ENCODE data around the gene CCER1. TPM values are rescaled to one million over a fixed set of nuclear protein-coding genes. Genes with fewer than 3 reads are reported as not detected.

CCER1 gene
- total RNA-seq, 2 donors from 2014 or later: not detected

- intact Hi-C loops (cut with DNase I): no loop called here
- Histone ChIP-seq H3K9ac (ENCODE audit: low read depth in 2 of 2, low read length in 2 of 2) (no peak overlapping the region), H3K36me3 (no peaks in the 10 kb centered on the region), H3K4me3 (no peak overlapping the region), H3K27ac (no peak overlapping the region), H3K9me3 (no peaks in the 10 kb centered on the region), H3K4me1 (no peaks in the 10 kb centered on the region), H3K27me3 (no peaks in the 10 kb centered on the region)
- TF ChIP-seq, protein P1, sequence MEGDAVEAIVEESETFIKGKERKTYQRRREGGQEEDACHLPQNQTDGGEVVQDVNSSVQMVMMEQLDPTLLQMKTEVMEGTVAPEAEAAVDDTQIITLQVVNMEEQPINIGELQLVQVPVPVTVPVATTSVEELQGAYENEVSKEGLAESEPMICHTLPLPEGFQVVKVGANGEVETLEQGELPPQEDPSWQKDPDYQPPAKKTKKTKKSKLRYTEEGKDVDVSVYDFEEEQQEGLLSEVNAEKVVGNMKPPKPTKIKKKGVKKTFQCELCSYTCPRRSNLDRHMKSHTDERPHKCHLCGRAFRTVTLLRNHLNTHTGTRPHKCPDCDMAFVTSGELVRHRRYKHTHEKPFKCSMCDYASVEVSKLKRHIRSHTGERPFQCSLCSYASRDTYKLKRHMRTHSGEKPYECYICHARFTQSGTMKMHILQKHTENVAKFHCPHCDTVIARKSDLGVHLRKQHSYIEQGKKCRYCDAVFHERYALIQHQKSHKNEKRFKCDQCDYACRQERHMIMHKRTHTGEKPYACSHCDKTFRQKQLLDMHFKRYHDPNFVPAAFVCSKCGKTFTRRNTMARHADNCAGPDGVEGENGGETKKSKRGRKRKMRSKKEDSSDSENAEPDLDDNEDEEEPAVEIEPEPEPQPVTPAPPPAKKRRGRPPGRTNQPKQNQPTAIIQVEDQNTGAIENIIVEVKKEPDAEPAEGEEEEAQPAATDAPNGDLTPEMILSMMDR (IDR thresholded peaks at IDR 0.05): no peak
- DNase-seq: no peak
These were observed 40.0 kb upstream of the CCER1 start for GRCh38 chr12:90995010-90995409.

DNA sequence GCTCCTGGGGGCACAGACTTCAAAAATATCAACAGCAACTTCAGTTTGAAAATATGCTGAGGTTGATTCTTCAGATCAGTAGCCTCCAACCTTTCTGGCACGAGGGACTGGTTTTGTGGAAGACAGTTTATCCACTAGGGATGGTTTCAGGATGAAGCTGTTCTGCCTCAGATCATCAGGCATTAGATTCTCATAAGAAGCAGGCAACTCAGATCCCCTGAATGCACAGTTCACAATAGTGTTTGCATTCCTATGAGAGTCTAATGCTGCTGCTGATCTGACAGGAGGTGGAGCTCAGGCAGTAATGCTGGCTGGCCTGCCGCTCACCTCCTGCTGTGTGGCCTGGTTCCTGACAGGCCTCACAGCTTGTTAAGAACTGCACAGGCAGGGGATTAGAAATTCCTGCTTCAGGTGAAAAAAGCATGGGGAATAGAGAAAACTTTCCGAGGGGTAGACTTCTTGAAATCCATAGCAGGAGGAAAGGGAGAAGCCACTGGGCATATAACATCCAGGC lies 37.0 kb upstream of the CCER1 start:
- Histone ChIP-seq H3K4me3 (no peak overlapping the region), H3K27ac (no peak overlapping the region), H3K4me1 (no peaks in the 10 kb centered on the region), H3K9ac (ENCODE audit: low read depth in 2 of 2, low read length in 2 of 2) (no peak overlapping the region), H3K27me3 (no peaks in the 10 kb centered on the region), H3K36me3 (no peaks in the 10 kb centered on the region), H3K9me3 (no peaks in the 10 kb centered on the region)
- DNase-seq: no peak
- intact Hi-C loops (cut with DNase I): no loop called here
- TF ChIP-seq, protein P1 (IDR thresholded peaks at IDR 0.05): no peak

DNA sequence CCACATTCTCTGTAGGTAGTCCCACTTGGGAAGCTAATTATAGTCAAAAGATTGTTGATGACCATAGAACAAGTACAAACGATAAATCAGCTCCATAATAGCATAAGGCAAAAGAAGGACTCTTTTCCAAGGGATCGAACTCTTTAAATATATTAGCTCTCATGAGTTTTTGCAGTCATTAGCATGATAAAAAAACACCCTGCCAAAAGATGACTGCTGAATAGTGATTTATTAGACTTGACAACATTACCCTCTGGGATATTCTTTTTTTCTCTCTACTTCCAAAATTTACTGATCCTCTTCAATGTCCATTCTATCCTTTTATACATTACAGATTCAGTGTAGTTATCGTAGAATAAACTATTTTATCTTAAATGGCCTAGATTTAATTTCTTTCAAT lies 35.6 kb upstream of the CCER1 start:
- Histone ChIP-seq H3K36me3 (no peaks in the 10 kb centered on the region), H3K4me3 (no peak overlapping the region)

GRCh38 chr12:90989686-90990111 lies 34.7 kb upstream of the CCER1 start:
- intact Hi-C loops (cut with DNase I): no loop called here
- H3K4me3 ChIP-seq: no peak overlapping the region

More for the DNA sequence above, 35.6 kb upstream of the CCER1 start:
- Histone ChIP-seq H3K27me3 (no peaks in the 10 kb centered on the region), H3K9ac (ENCODE audit: low read depth in 2 of 2, low read length in 2 of 2) (no peak overlapping the region), H3K4me1 (no peaks in the 10 kb centered on the region), H3K9me3 (no peaks in the 10 kb centered on the region), H3K27ac (no peak overlapping the region)
- intact Hi-C loops (cut with DNase I): no loop called here
- TF ChIP-seq, protein P1 (IDR thresholded peaks at IDR 0.05): no peak
- DNase-seq: no peak

DNA sequence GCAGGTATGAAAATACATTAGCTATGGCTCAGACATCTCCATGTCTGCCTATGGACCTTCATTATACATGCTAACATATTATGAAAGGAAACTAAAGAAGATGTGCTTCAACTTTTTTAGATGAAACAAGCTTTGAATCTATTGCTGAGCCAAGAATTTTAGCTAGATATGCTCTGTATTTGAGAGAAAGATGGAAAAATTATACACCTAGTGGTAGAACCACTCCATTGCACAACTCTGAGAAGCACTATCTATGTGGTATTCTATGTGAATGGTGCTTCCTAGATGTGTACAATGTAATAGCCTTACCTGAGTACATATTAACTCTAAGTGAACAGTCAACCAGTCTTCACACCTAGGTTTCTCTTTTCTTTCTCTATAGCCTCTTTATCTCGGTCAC lies 32.5 kb upstream of the CCER1 start:
- intact Hi-C loops (cut with DNase I): no loop called here

More at GRCh38 chr12:90989686-90990111, 34.7 kb upstream of the CCER1 start:
- H3K9me3 ChIP-seq: no peaks in the 10 kb centered on the region
- no peak for DNase-seq
- no peak overlapping the region for H3K27ac ChIP-seq
- no peaks in the 10 kb centered on the region for H3K4me1 ChIP-seq
- H3K27me3 ChIP-seq: no peaks in the 10 kb centered on the region
- no peaks in the 10 kb centered on the region for H3K36me3 ChIP-seq
- TF ChIP-seq, protein P1 (IDR thresholded peaks at IDR 0.05): no peak
- H3K9ac ChIP-seq (ENCODE audit: low read depth in 2 of 2, low read length in 2 of 2): no peak overlapping the region

More for the DNA sequence above, 32.5 kb upstream of the CCER1 start:
- Histone ChIP-seq H3K36me3 (no peaks in the 10 kb centered on the region), H3K4me1 (no peaks in the 10 kb centered on the region), H3K27me3 (no peaks in the 10 kb centered on the region), H3K9ac (ENCODE audit: low read depth in 2 of 2, low read length in 2 of 2) (no peak overlapping the region), H3K9me3 (no peaks in the 10 kb centered on the region), H3K4me3 (no peak overlapping the region), H3K27ac (no peak overlapping the region)
- TF ChIP-seq, protein P1 (IDR thresholded peaks at IDR 0.05): no peak
- DNase-seq: no peak

All from colonic mucosa (tissue), 4 donors.